Breast epithelium (tissue), 4 donors: ENCODE data around the gene GNB5. TPM values are rescaled to one million over a fixed set of nuclear protein-coding genes. Genes with fewer than 3 reads are reported as not detected.

Source experiments
- DNase-seq, 2 donors: peaks; one replicate each; pipeline ENCODE4 v3.0.0-alpha.2; 2019; ENCODE audit warnings: low spot score in 2 of 2
- H3K27ac ChIP-seq, 2 donors: fragments of 200-600 bp; sonication (generic) in 1 of 2; one replicate each; pipeline ENCODE4 v1.5.1; 2016 to 2019; ENCODE audit warnings: mild to moderate bottlenecking in 1 of 2
- H3K27me3 ChIP-seq, 2 donors: fragments of 200-600 bp; sonication (generic) in 1 of 2; one replicate each; pipeline versions ENCODE4 v1.5.1 to v1.6.0; 2017 to 2019; ENCODE audit warnings: control low read depth in 1 of 2, mild to moderate bottlenecking in 1 of 2
- H3K36me3 ChIP-seq: fragments of 200-600 bp; one replicate; pipeline ENCODE4 v1.5.1; 2019
- H3K4me1 ChIP-seq, 2 donors: fragments of 200-600 bp; sonication (generic); one replicate each; pipeline ENCODE4 v1.5.1; 2016 to 2019; ENCODE audit warnings: control low read depth in 1 of 2
- H3K4me3 ChIP-seq, 3 donors: fragments of 200-600 bp; sonication (generic); 1 replicate in 2 of 3; 2 replicates in 1 of 3; pipeline ENCODE4 v1.5.1; 2016 to 2019; ENCODE audit warnings: mild to moderate bottlenecking in 3 of 3, moderate library complexity in 2 of 3
- H3K9me3 ChIP-seq, 2 donors: fragments of 200-600 bp; sonication (generic) in 1 of 2; one replicate each; pipeline ENCODE4 v1.5.1; 2016 to 2019; ENCODE audit warnings: control low read depth in 1 of 2
- CTCF ChIP-seq, 3 donors: fragments of 450-650 bp; IDR thresholded peaks; one replicate each; pipeline ENCODE4 v1.5.1; 2016 to 2017; ENCODE audit warnings: antibody characterized with exemption in 3 of 3, mild to moderate bottlenecking in 3 of 3, moderate library complexity in 3 of 3
- POLR2A ChIP-seq: fragments of 450-650 bp; IDR thresholded peaks from one replicate; pipeline ENCODE4 v1.6.1; 2016; ENCODE audit warnings: antibody characterized with exemption, mild to moderate bottlenecking, moderate library complexity
- POLR2AphosphoS5 ChIP-seq, 3 donors: sonication (generic); formaldehyde crosslinking; IDR thresholded peaks; one replicate each; pipeline ENCODE4 v1.6.1; 2017; ENCODE audit warnings: antibody characterized with exemption in 3 of 3
- intact Hi-C: fragments of 100-400 bp; cut with DNase I; formaldehyde crosslinking; loops from one replicate; pipeline ENCODE4 v1.15.1; 2023; ENCODE audit warnings: low total_unique reads
- total RNA-seq, 3 donors: library from RNA; depleted of rRNA; stranded (reverse); fragments of >200 nt; gene quantifications; one replicate each; pipeline ENCODE4 v1.1.0, GENCODE V29; 2016

The GNB5 gene
- total RNA-seq, 3 donors from 2014 or later: 18.9 to 43.9 (median 43.9) TPM

- H3K27me3 ChIP-seq: no peaks in the 10 kb centered on the region
- H3K27ac ChIP-seq: no peak overlapping the region
- DNase-seq: no peak
- no peaks in the 10 kb centered on the region for H3K4me1 ChIP-seq
- no peaks in the 10 kb centered on the region for H3K36me3 ChIP-seq
- TF ChIP-seq CTCF (IDR thresholded peaks at IDR 0.05): no peak
- no peak for TF ChIP-seq POLR2AphosphoS5 (IDR thresholded peaks at IDR 0.05)
- no peak for TF ChIP-seq POLR2A
- H3K4me3 ChIP-seq: no peak overlapping the region
- intact Hi-C loops: no loop called here
- H3K9me3 ChIP-seq: no peaks in the 10 kb centered on the region
These were observed 70.7 kb downstream of the GNB5 start for GRCh38 chr15:52120488-52120887.

GRCh38 chr15:52118969-52119749, 72.0 kb downstream of the GNB5 start:
- no peak for DNase-seq
- TF ChIP-seq CTCF (IDR thresholded peaks at IDR 0.05): no peak
- no peak for TF ChIP-seq POLR2AphosphoS5 (IDR thresholded peaks at IDR 0.05)
- no peak for TF ChIP-seq POLR2A
- intact Hi-C loops: no loop called here
- Histone ChIP-seq H3K27me3 (no peaks in the 10 kb centered on the region), H3K36me3 (no peaks in the 10 kb centered on the region), H3K4me3 (no peak overlapping the region), H3K9me3 (no peaks in the 10 kb centered on the region), H3K27ac (no peak overlapping the region), H3K4me1 (no peaks in the 10 kb centered on the region)

GRCh38 chr15:52117549-52117948, 73.6 kb downstream of the GNB5 start:
- no peaks in the 10 kb centered on the region for H3K9me3 ChIP-seq
- TF ChIP-seq CTCF (IDR thresholded peaks at IDR 0.05) (no peak), POLR2AphosphoS5 (IDR thresholded peaks at IDR 0.05) (no peak), POLR2A (no peak)
- H3K27ac ChIP-seq: no peak overlapping the region
- no peaks in the 10 kb centered on the region for H3K4me1 ChIP-seq
- no peak for DNase-seq
- no peaks in the 10 kb centered on the region for H3K27me3 ChIP-seq
- H3K36me3 ChIP-seq: no peaks in the 10 kb centered on the region
- intact Hi-C loops: no loop called here
- no peak overlapping the region for H3K4me3 ChIP-seq

GRCh38 chr15:52115598-52116427, 75.4 kb downstream of the GNB5 start:
- intact Hi-C loops: no loop called here
- no peaks in the 10 kb centered on the region for H3K27me3 ChIP-seq
- DNase-seq: no peak
- H3K4me3 ChIP-seq: no peak overlapping the region
- H3K4me1 ChIP-seq: no peaks in the 10 kb centered on the region
- no peaks in the 10 kb centered on the region for H3K36me3 ChIP-seq
- no peak for TF ChIP-seq POLR2A
- TF ChIP-seq POLR2AphosphoS5 (IDR thresholded peaks at IDR 0.05): no peak
- no peak for TF ChIP-seq CTCF (IDR thresholded peaks at IDR 0.05)
- H3K9me3 ChIP-seq: no peaks in the 10 kb centered on the region
- H3K27ac ChIP-seq: no peak overlapping the region
